Ascending aorta (tissue), 2 donors: Measurements from ENCODE around the gene MGLL. TPM values are rescaled to one million over a fixed set of nuclear protein-coding genes. Genes with fewer than 3 reads are reported as not detected.
A peak's percentile ranks its signal among the peaks of the same experiment; 100 is the strongest.

ENCODE experiments used
- DNase-seq, 2 donors: peaks; one replicate each; pipeline ENCODE4 v3.0.0-alpha.2; 2019; ENCODE audit warnings: low spot score in 2 of 2
- H3K27ac ChIP-seq, 2 donors: fragments of 200-600 bp; sonication (generic); one replicate each; pipeline ENCODE4 v1.5.1; 2016 to 2017; ENCODE audit warnings: mild to moderate bottlenecking in 1 of 2
- H3K27me3 ChIP-seq: fragments of 200-600 bp; sonication (generic); one replicate; pipeline ENCODE4 v1.5.1; 2017
- H3K36me3 ChIP-seq, 2 donors: fragments of 200-600 bp; sonication (generic); one replicate each; pipeline ENCODE4 v1.5.1; 2016
- H3K4me1 ChIP-seq, 2 donors: fragments of 200-600 bp; sonication (generic); one replicate each; pipeline ENCODE4 v1.5.1; 2016 to 2017; ENCODE audit warnings: mild to moderate bottlenecking in 1 of 2
- H3K4me3 ChIP-seq, 2 donors: fragments of 200-600 bp; sonication (generic); one replicate each; pipeline ENCODE4 v1.5.1; 2016 to 2017; ENCODE audit warnings: mild to moderate bottlenecking in 1 of 2
- H3K9me3 ChIP-seq, 2 donors: fragments of 200-600 bp; sonication (generic); one replicate each; pipeline ENCODE4 v1.5.1; 2016
- CTCF ChIP-seq, 3 experiments: fragments of 200-600 bp in 2 of 3; fragments of 450-650 bp in 1 of 3; sonication (generic) in 2 of 3; IDR thresholded peaks; one replicate each; pipeline ENCODE4 v1.5.1; 2016 to 2019; ENCODE audit warnings: antibody characterized with exemption in 3 of 3, mild to moderate bottlenecking in 1 of 3, moderate library complexity in 1 of 3
- intact Hi-C: fragments of 100-400 bp; cut with DNase I; formaldehyde crosslinking; loops from one replicate; pipeline ENCODE4 v1.15.1; 2023
- total RNA-seq: library from RNA; depleted of rRNA; stranded (reverse); fragments of >200 nt; gene quantifications from one replicate; pipeline ENCODE4 v1.1.0, GENCODE V29; 2016

The MGLL gene
- total RNA-seq, 1 donor from 2014 or later = 101 TPM

- Histone ChIP-seq H3K27me3 (no peaks in the 10 kb centered on the region), H3K27ac (peak overlapping the region; percentile 86 to 88), H3K36me3 (peaks cover 0 to 6% of the 10 kb centered on the region in 2 donors), H3K4me1 (peaks cover 0 to 10% of the 10 kb centered on the region in 2 donors), H3K9me3 (no peaks in the 10 kb centered on the region), H3K4me3 (peak overlapping the region; percentile 24 to 99)
- intact Hi-C loops = loop anchor here (5.0 to 10.0 kb wide), 5 partner anchors 39 to 247 kb away; no protein-coding TSS in a partner anchor
- no peak for TF ChIP-seq CTCF (IDR thresholded peaks at IDR 0.05)
- no peak for DNase-seq
Measured at GRCh38 chr3:127821394-127821793, 921 bp downstream of the MGLL start.

- Histone ChIP-seq H3K4me3 (peak overlapping the region in 1 of 2 donors; percentile 29), H3K9me3 (no peaks in the 10 kb centered on the region), H3K4me1 (peaks cover 0 to 10% of the 10 kb centered on the region in 2 donors), H3K27me3 (no peaks in the 10 kb centered on the region), H3K27ac (peak overlapping the region; percentile 86 to 88), H3K36me3 (peaks cover 0 to 9% of the 10 kb centered on the region in 2 donors)
- no peak for DNase-seq
- TF ChIP-seq CTCF (IDR thresholded peaks at IDR 0.05) = no peak
- intact Hi-C loops = loop anchor here (5.0 to 10.0 kb wide), 5 partner anchors 39 to 246 kb away; no protein-coding TSS in a partner anchor
Measured at GRCh38 chr3:127820826-127821313, 1.4 kb downstream of the MGLL start.

GRCh38 chr3:127820221-127820825 is 2.0 kb downstream of the MGLL start:
- intact Hi-C loops = loop anchor here (5.0 to 10.0 kb wide), 5 partner anchors 38 to 246 kb away; no protein-coding TSS in a partner anchor
- H3K36me3 ChIP-seq = peaks cover 0 to 14% of the 10 kb centered on the region in 2 donors
- H3K4me1 ChIP-seq = peaks cover 0 to 10% of the 10 kb centered on the region in 2 donors
- TF ChIP-seq CTCF (IDR thresholded peaks at IDR 0.05) = no peak
- peak overlapping the region; percentile 86 to 88 for H3K27ac ChIP-seq
- no peaks in the 10 kb centered on the region for H3K27me3 ChIP-seq
- H3K9me3 ChIP-seq = no peaks in the 10 kb centered on the region
- H3K4me3 ChIP-seq = peak overlapping the region in 1 of 2 donors; percentile 29
- DNase-seq = no peak

DNA sequence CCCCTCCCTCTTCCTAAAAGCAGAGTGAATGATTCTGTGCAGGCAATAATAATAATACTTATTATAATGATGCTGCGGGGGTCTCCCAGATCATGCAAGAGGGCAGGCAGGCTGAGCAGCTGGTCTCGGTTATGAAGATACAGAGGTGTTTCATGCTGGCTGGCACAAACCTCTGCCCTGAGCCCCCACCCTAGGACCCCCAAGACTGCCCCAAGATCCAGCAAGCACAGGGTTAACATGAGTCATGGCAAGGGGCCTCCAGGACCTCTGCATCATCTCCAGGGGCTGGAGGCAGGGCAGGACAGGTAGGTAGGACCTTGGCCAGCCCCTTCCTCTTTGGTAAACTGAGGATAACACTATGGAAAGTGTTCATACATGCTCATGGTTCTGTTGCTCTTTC is 2.7 kb downstream of the MGLL start:
- Histone ChIP-seq H3K27ac (peak overlapping the region in 1 of 2 donors; percentile 86), H3K36me3 (peaks cover 0 to 21% of the 10 kb centered on the region in 2 donors), H3K4me3 (peak overlapping the region in 1 of 2 donors; percentile 29), H3K4me1 (peaks cover 0 to 10% of the 10 kb centered on the region in 2 donors), H3K9me3 (no peaks in the 10 kb centered on the region), H3K27me3 (no peaks in the 10 kb centered on the region)
- no peak for DNase-seq
- TF ChIP-seq CTCF (IDR thresholded peaks at IDR 0.05) = no peak
- intact Hi-C loops = loop anchor here (5.0 to 10.0 kb wide), 5 partner anchors 37 to 245 kb away; no protein-coding TSS in a partner anchor

- Histone ChIP-seq H3K4me3 (no peak overlapping the region), H3K27me3 (no peaks in the 10 kb centered on the region), H3K36me3 (peaks cover 0 to 23% of the 10 kb centered on the region in 2 donors), H3K27ac (no peak overlapping the region), H3K4me1 (peaks cover 0 to 10% of the 10 kb centered on the region in 2 donors), H3K9me3 (no peaks in the 10 kb centered on the region)
- intact Hi-C loops = no loop called here
- no peak for DNase-seq
- TF ChIP-seq CTCF (IDR thresholded peaks at IDR 0.05) = no peak
Measured at GRCh38 chr3:127819086-127819485, 3.2 kb downstream of the MGLL start.
